Large intestine (tissue), 3 donors: ENCODE measurements around the gene ELMO3. TPM values are rescaled to one million over a fixed set of nuclear protein-coding genes. Genes with fewer than 3 reads are reported as not detected.

Experiments used
- DNase-seq, 2 donors: peaks; one replicate each; pipeline versions ENCODE4 v3.0.0 to v3.0.0-alpha.2; 2013
- H3K27ac ChIP-seq: one replicate; pipeline ENCODE4 v1.5.1; 2013; ENCODE audit warnings: low read length
- H3K27me3 ChIP-seq: 2 replicates; pipeline ENCODE4 v1.6.1; 2013; ENCODE audit warnings: low read length; ENCODE audit not compliant: control insufficient read depth, insufficient read depth
- H3K36me3 ChIP-seq: 2 replicates; pipeline ENCODE4 v1.6.1; 2013; ENCODE audit warnings: low read length; ENCODE audit not compliant: control insufficient read depth, insufficient read depth
- H3K4me1 ChIP-seq: one replicate; pipeline ENCODE4 v1.6.1; 2013; ENCODE audit warnings: low read length; ENCODE audit not compliant: control insufficient read depth, insufficient read depth
- H3K4me3 ChIP-seq: one replicate; pipeline ENCODE4 v1.5.1; 2013; ENCODE audit warnings: low read length
- H3K9me3 ChIP-seq: one replicate; pipeline ENCODE4 v1.6.1; 2013; ENCODE audit warnings: mild to moderate bottlenecking, low read depth, low read length, moderate library complexity; ENCODE audit not compliant: control insufficient read depth
- WGBS: methylation state at CpG from one replicate; pipeline ENCODE4 v1.1.5; 2013; ENCODE audit warnings: low lambda C conversion rate; ENCODE audit not compliant: insufficient coverage; 5-methylcytosine and 5-hydroxymethylcytosine counted together
- polyA plus RNA-seq: library from polyadenylated mRNA; unstranded; fragments of 120-200 nt; gene quantifications from one replicate; pipeline ENCODE4 v1.2.1, GENCODE V29; 2013

The ELMO3 gene
- polyA plus RNA-seq, 1 donor: 34.0 TPM

DNA sequence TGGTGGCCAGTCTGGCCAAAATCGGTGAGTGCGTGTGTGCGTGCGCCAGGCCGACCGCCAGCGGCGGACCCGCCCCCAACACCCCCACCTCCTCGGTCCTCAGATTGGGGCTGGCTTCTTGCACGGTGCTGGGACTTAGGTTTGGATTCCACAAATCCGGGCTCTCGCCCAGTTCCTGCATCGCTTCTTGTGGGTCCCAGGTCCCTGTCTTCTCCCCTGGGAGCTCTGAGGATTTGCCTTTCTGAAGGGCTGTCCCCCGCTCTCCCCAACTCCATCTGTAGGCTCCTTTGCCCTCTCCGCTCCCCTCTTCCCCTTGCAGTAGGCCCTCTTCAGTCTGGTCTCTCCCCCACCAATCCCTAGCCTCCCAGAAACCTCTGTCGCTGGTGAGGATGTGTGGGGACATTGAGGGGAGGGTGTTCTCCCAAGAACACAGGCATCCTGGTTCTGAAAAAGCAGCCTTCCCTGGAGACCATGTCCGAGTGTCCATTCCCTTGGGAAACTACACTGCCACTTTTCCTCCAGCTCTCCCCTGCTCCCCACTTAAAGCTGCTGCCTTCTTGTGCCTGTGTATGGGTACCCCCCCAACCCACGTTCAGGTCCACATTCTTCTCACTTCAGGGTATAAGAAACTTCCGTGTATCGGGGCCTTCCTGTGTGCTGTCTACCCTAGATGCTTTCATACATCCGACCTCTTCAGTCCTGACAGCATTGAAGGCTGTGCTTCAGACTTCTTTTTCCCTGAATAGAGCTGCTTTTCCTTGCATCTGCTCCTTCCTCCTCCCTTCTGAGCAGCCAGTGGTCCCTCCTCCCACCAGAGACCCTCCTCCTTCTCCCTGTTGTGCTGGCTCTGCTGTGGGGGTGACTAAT lies 50.5 kb downstream of the ELMO3 start:
- 0% methylated on average over 1 of the region's 22 CpGs for WGBS
- Histone ChIP-seq H3K4me1 (peaks cover 23% of the 10 kb centered on the region), H3K4me3 (peak overlapping the region; percentile 31), H3K9me3 (no peaks in the 10 kb centered on the region), H3K27me3 (peaks cover 35% of the 10 kb centered on the region), H3K36me3 (no peaks in the 10 kb centered on the region), H3K27ac (no peak overlapping the region)
- DNase-seq: no peak

DNA sequence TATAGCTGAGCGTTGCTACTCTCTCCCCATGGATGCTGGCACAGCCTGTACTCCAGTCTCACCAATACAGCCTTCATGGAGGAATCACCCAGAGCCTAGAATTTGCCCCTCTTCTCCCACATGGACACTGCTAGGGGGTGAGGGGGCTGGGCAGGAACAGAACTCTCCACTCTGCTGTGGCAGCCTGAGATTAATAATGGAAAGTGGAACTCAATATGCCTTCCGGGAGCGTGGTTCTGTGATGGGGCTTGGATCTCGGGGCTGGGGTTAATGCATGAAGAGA lies 51.1 kb downstream of the ELMO3 start:
- H3K9me3 ChIP-seq: no peaks in the 10 kb centered on the region
- H3K4me3 ChIP-seq: no peak overlapping the region
- WGBS: no CpG with 5 or more reads among the region's 4 CpGs
- no peaks in the 10 kb centered on the region for H3K36me3 ChIP-seq
- H3K27ac ChIP-seq: no peak overlapping the region
- DNase-seq: no peak
- H3K27me3 ChIP-seq: peaks cover 35% of the 10 kb centered on the region
- peaks cover 23% of the 10 kb centered on the region for H3K4me1 ChIP-seq

DNA sequence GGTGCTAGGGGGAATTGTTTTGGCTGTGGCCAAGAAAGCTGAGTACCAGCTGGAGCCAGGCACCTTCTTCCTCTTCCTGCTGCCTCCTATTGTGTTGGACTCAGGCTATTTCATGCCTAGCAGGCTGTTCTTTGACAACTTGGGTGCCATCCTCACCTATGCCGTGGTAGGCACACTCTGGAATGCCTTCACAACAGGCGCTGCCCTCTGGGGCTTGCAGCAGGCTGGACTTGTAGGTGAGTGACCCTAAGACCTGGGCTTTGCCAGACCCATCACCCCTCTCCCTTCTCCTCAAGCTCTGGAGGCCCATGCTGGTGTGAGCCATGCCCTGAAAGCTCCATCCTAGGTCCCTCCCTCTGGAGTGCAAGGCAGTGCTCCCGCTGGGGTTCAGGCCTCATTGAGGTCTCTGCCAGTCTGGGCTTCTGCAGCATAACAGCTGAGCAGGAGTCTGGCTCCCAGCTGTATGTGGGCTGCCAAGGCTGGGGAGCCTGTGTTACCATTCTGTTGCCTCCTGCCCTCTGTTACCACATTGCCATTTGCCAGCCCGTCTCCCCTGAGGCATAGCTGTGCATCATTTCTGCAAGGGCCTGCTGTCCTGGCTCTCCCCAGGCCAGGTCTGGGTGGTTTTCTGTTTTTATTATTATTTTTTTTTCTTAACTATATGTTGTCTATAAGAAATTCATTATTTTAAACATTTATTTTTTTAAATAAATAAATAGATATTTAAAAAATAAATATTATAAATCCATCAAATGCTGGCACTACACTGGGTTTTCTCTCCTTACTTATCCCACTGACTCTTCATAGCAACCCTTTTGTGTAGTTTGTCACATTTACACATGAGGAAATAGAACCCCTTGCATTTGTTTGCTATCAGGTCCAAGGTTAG lies 53.9 kb downstream of the ELMO3 start:
- H3K4me3 ChIP-seq: no peak overlapping the region
- H3K36me3 ChIP-seq: no peaks in the 10 kb centered on the region
- peaks cover 11% of the 10 kb centered on the region for H3K4me1 ChIP-seq
- peaks cover 34% of the 10 kb centered on the region for H3K27me3 ChIP-seq
- H3K9me3 ChIP-seq: no peaks in the 10 kb centered on the region
- DNase-seq: no peak
- H3K27ac ChIP-seq: no peak overlapping the region
- no CpG with 5 or more reads among the region's 4 CpGs for WGBS

Other genes with a start within 250 kb of the ELMO3 start
- gene CES3, start 237.9 kb upstream of the ELMO3 start, polyA plus RNA-seq: 16.0 TPM
- 23.5 TPM for gene CES4A, start 210.5 kb upstream of the ELMO3 start, polyA plus RNA-seq
- 25.1 TPM for gene CBFB, start 170.0 kb upstream of the ELMO3 start, polyA plus RNA-seq
- 14.3 TPM for gene PHAF1, start 89.2 kb upstream of the ELMO3 start, polyA plus RNA-seq
- 5.5 TPM for gene B3GNT9, start 48.1 kb upstream of the ELMO3 start, polyA plus RNA-seq
- gene TRADD, start 39.2 kb upstream of the ELMO3 start, polyA plus RNA-seq: 13.2 TPM
- gene FBXL8, start 39.2 kb upstream of the ELMO3 start, polyA plus RNA-seq: 5.0 TPM
- gene HSF4, start 34.4 kb upstream of the ELMO3 start, polyA plus RNA-seq: 8.2 TPM
- 5.8 TPM for gene NOL3, start 28.6 kb upstream of the ELMO3 start, polyA plus RNA-seq
- 29.2 TPM for gene MATCAP1, start 15.2 kb upstream of the ELMO3 start, polyA plus RNA-seq
- gene EXOC3L1, start 9.0 kb upstream of the ELMO3 start, polyA plus RNA-seq: 2.1 TPM
- gene E2F4, start 7.0 kb upstream of the ELMO3 start, polyA plus RNA-seq: 67.6 TPM
- 52.8 TPM for gene TMEM208, start 28.0 kb downstream of the ELMO3 start, polyA plus RNA-seq
- 13.8 TPM for gene FHOD1, start 48.4 kb downstream of the ELMO3 start, polyA plus RNA-seq
- 0.96 TPM for gene SLC9A5, start 49.8 kb downstream of the ELMO3 start, polyA plus RNA-seq
- 9.2 TPM for gene PLEKHG4, start 80.4 kb downstream of the ELMO3 start, polyA plus RNA-seq
- gene KCTD19, start 127.6 kb downstream of the ELMO3 start, polyA plus RNA-seq: 0.40 TPM
- gene LRRC36, start 127.7 kb downstream of the ELMO3 start, polyA plus RNA-seq: 2.5 TPM
- 57.2 TPM for gene TPPP3, start 194.4 kb downstream of the ELMO3 start, polyA plus RNA-seq
- 6.9 TPM for gene ZDHHC1, start 217.3 kb downstream of the ELMO3 start, polyA plus RNA-seq
- gene HSD11B2, start 232.0 kb downstream of the ELMO3 start, polyA plus RNA-seq: 5.8 TPM